Activated CD4-positive, alpha-beta T cell treated with anti-CD3 and anti-CD28 coated beads, Interleukin-2, amount 50 U/mL, for 4 hours (primary cell): Measurements from ENCODE around the gene MAN1A2.
A peak's percentile ranks its signal among the peaks of the same experiment; 100 is the strongest.
"Not testable (repeated sequence)": the region's sequence is repeated elsewhere in the genome, so short reads cannot be mapped to it uniquely, and the experiment has no call there.

ENCODE experiments used
- DNase-seq, 2 experiments: peaks; one replicate each; pipeline ENCODE4 v3.0.0-alpha.2; 2020

The MAN1A2 gene

DNA sequence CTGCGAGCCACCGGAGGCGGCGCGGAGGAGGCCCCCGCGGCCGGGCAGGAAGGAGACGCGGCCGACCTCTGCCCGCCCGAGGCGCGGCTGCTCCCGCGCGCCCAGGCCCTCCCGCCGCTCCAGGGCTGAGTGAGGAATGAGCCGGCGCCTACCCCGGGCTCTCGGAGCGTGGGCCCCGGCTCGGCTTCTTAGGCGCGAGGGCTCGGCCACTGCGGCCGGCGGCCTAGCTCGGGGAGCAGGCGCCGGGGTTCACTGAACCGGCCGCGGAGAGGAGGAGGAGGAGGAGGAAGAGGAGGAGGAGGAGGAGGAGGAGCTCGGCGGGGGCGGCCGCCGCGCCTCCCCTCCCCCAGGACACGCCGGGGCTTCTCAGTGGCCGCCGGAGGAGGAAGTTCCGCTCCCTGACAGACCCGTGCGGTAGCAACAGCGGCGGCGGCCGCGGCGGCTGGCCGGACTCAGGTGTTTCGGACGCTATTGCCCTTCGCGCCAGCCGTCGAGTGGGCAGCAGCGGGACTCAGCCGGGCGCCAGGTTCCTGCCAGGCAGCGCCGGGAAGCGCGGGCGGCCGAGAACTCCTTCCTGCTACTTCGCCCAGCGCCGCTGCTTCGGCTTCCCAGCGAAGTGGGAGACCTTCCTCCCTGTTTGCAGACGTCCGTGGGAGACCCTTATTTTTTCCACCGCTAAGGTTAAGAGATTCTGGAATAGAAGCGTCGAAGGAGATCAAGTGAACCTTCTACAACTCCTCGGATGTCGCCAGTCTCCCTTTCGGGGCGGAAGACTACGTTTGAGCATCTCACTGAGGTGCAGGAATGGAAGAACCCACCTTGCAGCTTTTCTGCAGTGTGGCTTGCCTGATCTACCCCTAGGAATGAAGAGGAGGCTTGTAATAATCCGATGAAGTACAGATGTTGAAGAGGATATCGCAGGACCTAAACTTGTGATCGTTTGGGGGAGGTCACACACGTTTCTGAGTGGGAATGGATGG lies at the start of gene MAN1A2:
Gene MAN1A2, plus strand, starts transcription at position 404 of the 980 bp plus-strand sequence. CDS start 735 bp downstream, outside the sequence.
- peak; percentile 59 to 66 for DNase-seq

DNA sequence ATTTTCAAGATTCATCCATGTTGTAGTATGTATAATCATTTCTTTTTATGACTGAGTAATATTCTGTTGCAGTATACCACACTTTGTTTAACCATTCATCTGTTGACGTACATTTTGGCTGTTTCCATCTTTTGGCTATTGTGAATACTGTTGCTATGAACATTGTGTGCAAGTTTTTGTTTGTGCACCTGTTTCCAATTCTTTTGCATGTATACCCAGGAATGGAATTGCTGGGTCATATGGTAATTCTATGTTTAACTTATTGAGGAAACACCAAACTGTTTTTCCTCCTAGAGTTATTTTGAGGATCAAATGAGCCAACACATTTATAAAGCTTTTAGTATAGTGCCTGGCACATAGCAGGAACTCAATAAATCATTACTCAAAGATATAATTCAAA lies 49.2 kb upstream of the MAN1A2 start:
- no peak for DNase-seq

DNA sequence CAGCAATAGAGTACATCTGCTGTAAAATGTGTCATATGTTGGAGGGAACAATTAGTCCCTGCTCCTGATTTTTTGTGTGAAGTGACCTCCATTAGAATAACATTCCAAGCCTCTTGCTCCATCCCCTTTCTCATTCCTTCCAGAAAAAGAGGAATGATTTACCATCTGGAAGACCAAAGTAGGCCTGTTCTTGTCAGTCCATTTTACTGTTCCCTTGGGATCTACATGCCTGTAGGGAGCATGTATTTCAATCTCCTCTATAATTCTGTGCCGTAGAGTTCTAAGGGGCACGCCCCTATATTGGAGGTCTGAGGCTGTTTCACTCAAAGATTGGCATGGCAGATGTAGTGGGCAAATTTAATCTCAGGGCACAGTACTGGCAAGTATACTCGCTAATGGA lies 48.8 kb upstream of the MAN1A2 start:
- no peak for DNase-seq

DNA sequence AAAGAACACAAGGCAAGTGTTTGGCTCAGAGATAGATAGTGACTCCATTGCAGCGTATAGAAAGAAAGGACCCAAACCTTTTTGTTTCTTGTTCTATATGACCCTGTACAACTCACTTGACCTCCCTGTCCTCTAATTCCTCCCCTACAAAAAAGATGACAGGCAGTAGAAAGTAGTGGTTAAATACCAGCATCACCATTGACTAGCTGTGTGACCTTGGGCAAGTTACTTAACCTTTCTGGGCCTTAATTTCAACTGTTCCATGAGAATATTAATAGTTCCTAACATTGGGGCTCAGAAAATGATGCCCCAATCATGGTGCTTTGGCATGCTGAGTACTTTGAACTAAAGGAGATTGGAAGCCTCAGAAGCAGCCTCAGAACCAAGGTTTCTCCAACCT lies 46.7 kb upstream of the MAN1A2 start:
- no peak for DNase-seq

DNA sequence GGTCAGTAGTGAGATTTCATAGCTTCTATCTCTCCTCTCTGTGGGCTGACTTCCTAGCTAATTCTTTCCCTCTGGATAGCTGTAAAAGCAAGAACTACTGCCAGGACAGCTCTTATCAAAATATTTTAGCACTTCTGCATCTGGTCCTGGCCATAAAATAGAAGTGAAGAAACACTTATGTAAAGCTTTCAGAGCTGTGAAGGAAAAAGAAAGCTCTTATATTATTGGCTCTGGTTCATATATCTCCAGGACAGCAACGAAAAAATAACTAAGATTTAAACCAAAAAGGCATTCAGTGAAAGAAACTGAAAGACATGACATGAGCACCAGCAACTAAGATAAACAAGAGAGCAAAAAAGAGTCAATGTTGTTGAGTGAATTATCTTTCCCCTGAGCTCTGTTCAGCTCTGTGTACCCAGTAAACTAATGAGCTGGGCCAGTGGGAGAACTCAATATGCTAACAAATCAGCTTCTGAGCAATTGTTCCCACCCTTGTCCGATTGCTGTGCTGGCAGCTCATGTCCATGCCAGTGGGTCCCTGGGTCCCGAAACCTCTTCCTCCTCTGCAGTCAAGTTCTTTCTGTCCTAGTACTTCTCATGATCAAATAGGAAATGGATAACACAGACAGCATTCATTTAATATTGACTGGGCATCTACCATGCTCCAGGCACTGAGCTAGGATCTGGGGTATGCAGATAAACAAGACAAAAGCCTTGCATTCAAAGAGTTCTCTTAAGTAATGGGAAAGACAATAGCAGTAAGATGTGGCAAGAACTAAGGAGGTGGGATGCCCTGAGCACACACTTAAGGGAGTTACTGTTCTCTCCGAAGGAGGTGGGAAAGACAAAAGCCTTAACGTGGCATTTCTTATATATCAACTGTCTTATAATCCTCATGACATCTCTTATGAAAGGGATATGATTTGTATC lies 45.3 kb upstream of the MAN1A2 start:
- DNase-seq: no peak

DNA sequence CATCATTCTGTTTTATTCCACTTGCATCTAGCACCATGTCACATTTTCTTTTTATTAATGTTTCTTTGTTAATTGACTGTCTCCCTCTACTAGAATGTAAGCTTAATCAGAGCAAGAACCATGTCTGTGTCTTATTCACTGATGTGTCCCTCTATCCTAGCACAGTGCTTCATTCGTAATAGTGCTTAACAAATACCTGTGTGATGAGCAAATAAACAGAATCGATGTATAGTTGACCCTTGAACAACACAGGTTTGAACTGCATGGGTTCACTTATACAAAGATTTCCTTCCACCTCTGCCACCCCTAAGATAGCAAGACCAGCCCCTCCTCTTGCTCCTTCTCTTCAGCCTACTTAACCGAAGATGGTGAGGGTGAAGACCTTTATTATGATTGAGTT lies 42.9 kb upstream of the MAN1A2 start:
- no peak for DNase-seq

DNA sequence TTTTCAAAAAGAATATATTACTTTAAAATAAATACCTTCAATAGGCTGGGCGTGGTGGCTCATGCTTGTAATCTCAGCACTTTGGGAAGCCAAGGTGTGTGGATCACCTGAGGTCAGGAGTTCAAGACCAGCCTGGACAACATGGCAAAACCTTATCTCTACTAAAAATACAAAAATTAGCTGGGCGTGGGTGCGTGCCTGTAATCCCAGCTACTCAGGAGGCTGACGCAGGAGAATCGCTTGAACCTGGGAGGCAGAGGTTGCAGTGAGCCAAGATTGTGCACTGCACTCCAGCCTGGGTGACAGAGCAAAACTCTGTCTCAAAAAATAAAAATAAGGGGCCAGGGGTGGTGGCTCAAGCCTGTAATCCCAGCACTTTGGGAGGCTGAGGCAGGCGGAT lies 41.2 kb upstream of the MAN1A2 start:
- DNase-seq: not testable (repeated sequence)

DNA sequence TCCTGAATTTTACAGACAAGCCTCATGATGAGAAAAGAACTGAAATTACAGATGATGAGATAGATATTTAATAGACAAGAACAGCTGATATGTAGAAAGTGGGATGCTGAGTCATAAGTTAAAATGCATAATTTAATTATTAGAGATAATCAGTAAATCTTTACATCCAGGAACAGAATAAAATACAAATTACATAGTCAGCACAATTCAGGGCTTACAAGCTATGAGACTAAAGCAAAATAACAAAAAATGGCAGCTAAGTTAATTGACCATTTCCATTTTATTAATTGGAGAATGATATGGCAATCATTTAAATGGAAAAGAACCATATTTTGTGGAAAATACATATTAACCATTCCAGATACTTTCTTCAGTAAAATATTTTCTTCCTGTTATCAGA lies 40.2 kb upstream of the MAN1A2 start:
- DNase-seq: no peak

DNA sequence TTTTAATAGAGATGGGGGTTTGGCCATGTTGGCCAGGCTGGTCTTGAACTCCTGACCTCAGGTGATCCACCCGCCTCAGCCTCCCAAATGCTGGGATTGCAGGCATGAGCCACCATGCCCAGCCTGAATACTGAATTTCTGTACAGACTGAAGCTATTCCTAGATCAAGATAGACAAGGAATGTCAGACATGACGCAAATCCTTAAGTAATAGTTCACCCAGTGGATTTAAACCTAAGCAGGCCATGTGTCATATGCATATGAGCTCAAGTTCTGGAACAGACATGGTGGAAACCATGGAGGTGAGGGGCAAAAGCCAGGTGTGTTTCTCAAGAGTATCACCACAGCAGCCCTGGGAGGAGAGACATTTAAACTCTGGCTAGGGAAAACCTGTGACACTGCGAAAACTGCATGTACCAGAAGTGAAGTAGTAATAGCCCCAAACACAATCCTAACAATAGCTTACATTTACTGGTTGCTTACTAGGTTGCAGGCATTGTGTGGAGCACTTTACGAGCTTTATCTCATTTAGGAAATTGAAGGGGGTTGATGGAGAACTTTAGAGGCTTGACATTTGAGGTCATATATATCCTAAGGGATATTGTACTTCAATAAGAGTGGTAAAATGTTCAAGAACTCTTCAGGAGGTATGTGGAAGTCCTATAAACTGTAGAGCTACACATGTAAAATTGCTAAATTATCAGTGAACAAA lies 31.7 kb upstream of the MAN1A2 start:
- DNase-seq: no peak

DNA sequence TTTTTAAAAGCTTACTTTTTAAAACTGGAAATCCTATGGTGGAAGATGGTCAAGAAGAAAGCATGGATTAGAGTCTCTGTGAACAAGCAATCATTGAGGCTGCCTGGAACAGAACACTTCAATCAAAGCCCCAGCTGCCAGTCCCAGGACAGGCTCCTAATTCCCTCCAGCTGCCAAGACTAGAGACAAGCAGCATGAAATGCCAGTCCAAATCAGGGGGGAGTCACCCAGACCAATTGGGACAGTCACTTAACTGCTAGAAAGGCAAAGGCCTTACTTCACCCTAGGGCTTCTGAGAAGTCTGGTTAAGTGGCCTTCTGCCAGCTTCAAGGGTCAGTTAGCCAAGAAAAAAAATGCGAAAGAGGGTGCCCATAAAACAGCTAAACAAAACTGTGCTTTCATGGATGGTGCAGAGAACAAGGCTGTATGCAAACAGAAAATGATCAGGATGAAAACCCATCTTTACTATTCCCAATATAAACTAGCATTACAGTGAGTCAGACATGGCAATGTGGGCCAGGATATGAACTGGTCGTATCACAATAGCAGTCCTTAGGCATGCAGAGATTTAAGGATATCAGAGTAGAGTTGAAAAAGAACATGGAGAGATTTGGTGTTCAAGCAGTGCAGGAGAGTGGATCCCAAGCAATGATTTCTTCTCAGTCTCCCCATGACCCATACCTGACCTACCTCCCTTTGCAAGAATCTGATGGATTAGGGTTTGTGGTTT lies 31.0 kb upstream of the MAN1A2 start:
- DNase-seq: no peak

DNA sequence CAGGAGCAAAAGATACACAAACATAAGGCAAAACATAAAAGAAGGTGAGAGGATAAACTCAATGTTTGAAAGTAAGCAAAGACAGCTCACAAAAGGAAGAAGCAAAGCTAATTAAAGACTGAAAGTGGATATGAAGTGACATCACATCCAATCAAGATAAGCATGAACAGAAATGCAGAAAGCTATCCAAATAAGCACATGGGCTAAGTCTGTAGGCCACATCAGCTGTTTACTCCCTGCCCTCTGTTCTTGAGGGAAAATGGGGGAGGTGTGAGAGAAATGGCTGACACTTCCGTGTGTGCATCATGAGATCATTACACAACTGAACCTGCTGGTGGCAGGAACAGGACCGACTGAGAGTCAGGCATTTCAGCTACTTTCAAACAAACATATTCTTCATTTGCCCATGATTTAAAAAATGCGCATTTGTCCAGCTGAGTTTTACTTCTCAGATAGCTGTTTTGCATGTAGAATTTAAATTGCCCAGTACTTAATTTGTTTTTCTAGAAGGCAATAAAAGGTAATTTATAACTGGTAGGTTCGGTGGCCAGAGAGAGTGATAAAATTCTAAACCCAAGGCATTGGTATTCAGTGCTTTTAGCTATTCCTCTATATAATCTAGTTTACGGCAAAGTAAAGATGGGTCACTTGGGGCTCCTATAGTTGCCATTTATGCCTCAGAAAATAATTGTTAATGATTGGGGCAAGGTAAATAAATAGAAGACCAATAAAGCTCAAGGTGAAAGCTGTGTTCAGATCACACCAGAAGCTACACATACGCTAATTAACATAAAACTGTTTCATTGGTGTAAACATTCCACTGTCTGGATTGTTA lies 27.2 kb upstream of the MAN1A2 start:
- no peak for DNase-seq

DNA sequence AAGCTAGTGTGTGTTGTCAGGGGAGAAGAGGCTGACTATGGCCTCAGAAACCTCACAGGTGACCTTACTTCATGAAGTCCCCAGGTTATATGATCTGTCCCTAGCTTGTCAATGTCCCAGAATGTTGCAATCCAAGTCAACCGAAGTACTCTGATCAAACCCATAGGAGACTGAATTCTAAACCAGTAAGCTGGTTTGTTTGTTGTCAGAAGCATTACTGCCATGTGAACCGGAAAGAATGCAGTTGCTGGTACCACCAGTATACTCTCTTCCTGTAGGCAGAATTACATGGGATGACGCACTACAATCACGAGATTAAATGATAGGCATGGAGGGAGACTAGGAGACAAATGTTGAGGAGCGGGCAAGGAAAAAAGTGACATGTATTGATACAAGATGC lies 26.1 kb upstream of the MAN1A2 start:
- no peak for DNase-seq

DNA sequence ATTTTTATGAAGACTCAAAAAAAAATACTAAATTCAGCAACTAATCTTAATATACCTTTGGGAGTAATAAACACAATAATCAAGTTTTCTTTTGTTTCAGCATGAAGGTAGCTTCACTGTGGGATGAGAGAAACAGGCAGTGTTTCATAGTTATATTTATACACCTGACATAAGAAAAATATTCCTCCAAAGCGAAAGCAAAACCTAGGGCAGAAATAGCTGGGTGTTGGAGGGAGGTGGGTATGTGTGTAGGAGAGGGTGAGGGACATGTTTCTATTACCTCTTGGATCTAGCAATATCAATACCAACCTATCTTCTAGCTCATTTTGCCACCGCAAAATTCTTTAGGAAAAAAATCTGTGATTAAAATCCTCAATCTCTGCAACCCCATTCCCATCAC lies 24.9 kb upstream of the MAN1A2 start:
- DNase-seq: no peak

DNA sequence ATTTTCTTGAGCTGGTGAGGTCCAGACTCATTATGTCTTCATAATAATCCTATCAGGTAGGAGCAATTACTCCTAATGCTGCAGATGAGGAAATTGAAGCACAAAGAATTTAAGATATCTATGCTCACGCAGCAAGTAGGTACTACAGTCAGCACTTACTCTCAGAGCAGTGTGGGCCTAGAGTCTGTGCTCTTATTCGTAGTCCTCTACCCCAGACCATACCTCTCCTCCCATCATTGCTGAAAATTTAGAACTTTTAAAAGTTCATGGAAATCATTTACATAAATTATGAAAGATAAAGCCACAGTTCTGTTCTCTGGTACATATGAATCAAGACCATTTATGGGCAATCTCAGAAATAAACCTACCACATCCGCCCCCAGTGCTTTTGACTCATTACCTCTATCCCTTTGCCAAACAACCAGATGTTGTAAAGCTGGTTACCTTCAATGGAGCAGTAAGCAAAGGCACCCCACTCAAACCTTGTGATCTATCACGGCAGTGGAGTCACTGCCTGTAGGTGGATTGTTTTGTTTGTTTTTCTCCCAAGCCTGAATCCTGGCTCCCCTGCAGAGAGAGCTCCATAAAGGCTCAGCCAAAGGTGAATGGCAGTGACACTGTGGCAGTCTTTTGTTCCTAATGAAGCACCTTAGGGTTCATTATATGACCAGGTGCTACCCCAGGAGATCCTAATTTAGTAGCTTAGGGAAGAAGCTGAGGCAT lies 20.9 kb upstream of the MAN1A2 start:
- no peak for DNase-seq

DNA sequence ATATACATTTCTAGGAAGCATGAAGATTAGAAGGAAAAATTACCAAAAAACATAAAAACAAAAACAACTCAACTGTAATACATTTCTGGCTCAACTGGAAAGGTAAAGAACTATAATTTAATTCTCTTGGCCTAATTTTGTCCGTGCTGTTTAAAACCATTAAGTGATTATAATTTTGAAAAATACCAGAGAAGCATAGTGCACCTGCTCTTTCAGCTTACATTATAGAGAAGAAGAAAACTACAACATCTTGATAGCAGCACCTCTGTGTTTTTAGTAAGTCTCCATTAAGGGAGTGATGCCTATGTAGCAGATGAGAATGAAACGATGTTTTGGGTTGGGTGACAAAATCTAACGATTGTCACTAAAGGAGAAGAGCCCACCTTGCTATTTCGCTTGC lies 19.3 kb upstream of the MAN1A2 start:
- DNase-seq: no peak

DNA sequence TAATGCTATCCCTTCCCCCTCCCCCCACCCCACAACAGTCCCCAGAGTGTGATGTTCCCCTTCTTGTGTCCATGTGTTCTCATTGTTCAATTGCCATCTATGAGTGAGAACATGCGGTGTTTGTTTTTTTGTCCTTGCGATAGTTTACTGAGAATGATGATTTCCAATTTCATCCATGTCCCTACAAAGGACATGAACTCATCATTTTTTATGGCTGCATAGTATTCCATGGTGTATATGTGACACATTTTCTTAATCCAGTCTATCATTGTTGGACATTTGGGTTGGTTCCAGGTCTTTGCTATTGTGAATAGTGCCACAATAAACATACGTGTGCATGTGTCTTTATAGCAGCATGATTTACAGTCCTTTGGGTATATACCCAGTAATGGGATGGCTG lies 14.6 kb upstream of the MAN1A2 start:
- DNase-seq: not testable (repeated sequence)

DNA sequence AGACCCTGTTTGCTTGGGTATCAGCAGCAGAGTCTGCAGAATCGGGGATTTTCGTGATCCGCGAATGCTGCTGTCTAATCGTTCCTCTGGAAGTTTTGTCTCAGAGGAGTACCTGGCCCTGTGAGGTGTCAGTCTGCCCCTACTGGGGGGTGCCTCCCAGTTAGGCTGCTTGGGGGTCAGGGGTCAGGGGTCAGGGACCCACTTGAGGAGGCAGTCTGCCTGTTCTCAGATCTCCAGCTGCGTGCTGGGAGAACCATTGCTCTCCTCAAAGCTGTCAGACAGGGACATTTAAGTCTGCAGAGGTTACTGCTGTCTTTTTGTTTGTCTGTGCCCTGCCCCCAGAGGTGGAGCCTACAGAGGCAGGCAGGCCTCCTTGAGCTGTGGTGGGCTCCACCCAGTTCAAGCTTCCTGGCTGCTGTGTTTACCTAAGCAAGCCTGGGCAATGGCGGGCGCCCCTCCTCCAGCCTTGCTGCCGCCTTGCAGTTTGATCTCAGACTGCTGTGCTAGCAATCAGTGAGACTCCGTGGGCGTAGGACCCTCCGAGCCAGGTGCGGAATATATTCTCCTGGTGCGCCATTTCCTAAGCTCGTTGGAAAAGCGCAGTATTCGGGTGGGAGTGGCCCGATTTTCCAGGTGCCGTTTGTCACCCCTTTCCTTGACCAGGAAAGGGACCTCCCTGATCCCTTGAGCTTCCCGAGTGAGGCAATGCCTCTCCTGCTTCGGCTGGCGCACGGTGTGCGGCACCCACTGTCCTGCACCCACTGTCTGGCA lies 9.2 kb upstream of the MAN1A2 start:
- DNase-seq: not testable (repeated sequence)

DNA sequence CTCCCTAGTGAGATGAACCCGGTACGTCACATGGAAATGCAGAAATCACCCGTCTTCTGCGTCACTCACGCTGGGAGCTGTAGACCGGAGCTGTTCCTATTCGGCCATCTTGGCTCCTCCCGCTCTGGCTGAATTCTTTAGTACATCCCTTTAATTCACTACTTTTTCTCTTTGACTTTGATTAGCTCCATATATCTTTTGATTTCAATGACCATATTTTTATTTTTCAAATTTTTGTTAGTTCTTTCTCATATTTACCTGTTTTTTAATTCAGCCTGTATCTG lies 8.7 kb upstream of the MAN1A2 start:
- not testable (repeated sequence) for DNase-seq

DNA sequence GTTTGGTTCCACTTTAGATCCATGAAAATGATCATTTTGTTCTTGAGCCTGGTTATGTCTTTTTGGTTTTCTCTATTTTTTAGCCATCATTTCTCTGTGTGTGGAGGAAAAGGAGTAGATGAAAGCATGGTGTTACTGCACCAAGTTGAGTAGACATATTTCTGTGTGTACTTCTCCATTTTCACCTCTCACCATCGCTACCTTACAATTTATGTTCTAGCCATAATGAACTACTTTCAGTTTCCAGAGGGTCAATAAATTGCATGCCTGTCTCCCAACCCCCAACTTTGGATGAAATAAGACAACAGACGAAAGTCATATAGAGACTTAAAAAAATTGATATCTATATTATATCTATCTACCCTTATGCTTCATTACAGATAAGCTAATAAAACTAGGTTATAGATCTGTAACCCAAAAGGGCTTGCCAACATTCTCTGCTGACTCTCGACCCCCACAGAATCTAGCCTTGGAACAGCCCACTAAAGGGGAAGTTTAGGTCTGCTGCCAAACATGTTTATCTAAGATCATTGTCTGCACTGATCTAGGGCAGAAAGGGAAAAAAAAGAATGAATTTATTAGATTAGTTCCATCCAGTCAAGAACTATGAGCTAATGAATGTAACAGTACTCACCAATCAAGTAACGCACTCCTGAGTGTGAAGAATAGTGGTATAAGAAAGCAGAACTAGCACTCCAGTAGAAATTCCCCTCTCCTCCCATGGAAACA lies 7.5 kb upstream of the MAN1A2 start:
- no peak for DNase-seq
